CD1c-positive myeloid dendritic cell (primary cell): Measurements from ENCODE around the gene DPP6.
"Not testable (repeated sequence)": the region's sequence is repeated elsewhere in the genome, so short reads cannot be mapped to it uniquely, and the experiment has no call there.

ENCODE experiments used
- DNase-seq: peaks from one replicate; pipeline ENCODE4 v3.0.0-alpha.2; 2016; ENCODE audit errors: extremely low spot score

Gene DPP6

GRCh38 chr7:154907651-154908620 lies 855.7 kb downstream of the DPP6 start:
- no peak for DNase-seq

- DNase-seq: no peak
Observed at GRCh38 chr7:154909241-154910105, 857.3 kb downstream of the DPP6 start.

GRCh38 chr7:154910125-154910524 lies 857.9 kb downstream of the DPP6 start:
- no peak for DNase-seq

- no peak for DNase-seq
Observed at GRCh38 chr7:154910977-154911376, 858.8 kb downstream of the DPP6 start.

GRCh38 chr7:154911411-154911810 lies 859.2 kb downstream of the DPP6 start:
- no peak for DNase-seq

GRCh38 chr7:154911862-154912455 lies 859.8 kb downstream of the DPP6 start:
- no peak for DNase-seq

GRCh38 chr7:154912871-154913637 lies 860.9 kb downstream of the DPP6 start:
- no peak for DNase-seq

- DNase-seq: peak; percentile 80
Observed at GRCh38 chr7:154913638-154914307, 861.6 kb downstream of the DPP6 start.

- no peak for DNase-seq
Observed at GRCh38 chr7:154914308-154914995, 862.3 kb downstream of the DPP6 start.

- no peak for DNase-seq
Observed at GRCh38 chr7:154914996-154915380, 862.8 kb downstream of the DPP6 start.

- DNase-seq: no peak
Observed at GRCh38 chr7:154915600-154915999, 863.4 kb downstream of the DPP6 start.

GRCh38 chr7:154916381-154916780 lies 864.2 kb downstream of the DPP6 start:
- DNase-seq: no peak

GRCh38 chr7:154916856-154917807 lies 864.9 kb downstream of the DPP6 start:
- DNase-seq: no peak

- DNase-seq: no peak
Observed at GRCh38 chr7:154917808-154918160, 865.6 kb downstream of the DPP6 start.

- DNase-seq: no peak
Observed at GRCh38 chr7:154918266-154918665, 866.1 kb downstream of the DPP6 start.

- DNase-seq: no peak
Observed at GRCh38 chr7:154918741-154919140, 866.5 kb downstream of the DPP6 start.

- DNase-seq: no peak
Observed at GRCh38 chr7:154919344-154920225, 867.4 kb downstream of the DPP6 start.

- DNase-seq: not testable (repeated sequence)
Observed at GRCh38 chr7:154922472-154922871, 870.3 kb downstream of the DPP6 start.
